GM21367 (cell line): ENCODE measurements around the gene KIRREL3.

Experiments used
- ATAC-seq: cut with Tn5 transposase; IDR thresholded peaks from one replicate; pipeline ENCODE4 v1.9.1; 2021; ENCODE audit not compliant: unreplicated experiment

Gene KIRREL3

GRCh38 chr11:126682590-126682989 is 318.0 kb downstream of the KIRREL3 start:
- no peak for ATAC-seq

DNA sequence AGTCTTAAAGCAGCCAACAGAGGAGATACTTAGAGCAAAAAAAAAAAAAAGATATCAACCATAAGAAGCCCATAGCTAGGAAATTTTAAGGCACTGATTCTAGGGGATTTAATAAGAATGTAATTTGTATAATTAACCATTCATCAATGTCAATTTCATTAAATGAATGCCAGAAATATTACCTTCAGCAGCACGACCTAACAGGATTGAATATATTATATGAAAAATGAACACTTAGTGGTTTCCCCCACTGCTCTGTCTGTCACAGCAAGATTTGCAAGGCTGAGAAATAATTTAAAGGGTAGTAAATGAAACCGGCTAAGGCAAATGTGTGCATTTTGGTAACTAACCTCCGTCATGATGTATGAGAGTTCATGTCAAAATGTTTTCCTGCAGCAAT is 319.9 kb downstream of the KIRREL3 start:
- no peak for ATAC-seq

DNA sequence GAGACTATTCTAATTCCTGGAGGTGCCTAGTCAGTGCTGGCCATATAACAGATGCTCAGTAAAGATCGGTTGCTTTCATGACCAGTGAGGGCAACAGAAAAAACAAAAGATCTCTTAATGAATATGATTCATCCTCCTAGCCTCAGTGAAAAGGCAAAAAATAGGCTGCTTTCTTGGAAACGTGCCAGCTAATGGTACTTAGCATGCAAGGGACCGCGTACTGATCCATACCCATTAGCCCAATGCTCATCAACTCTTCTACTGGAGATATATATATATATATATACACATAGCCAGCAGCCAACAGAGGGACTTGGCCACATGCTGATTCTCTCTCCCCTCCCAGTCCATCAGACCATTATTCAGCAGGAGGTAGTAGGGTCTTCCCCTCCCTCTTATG is 320.4 kb downstream of the KIRREL3 start:
- ATAC-seq: no peak

- ATAC-seq: no peak
Observed at GRCh38 chr11:126679033-126679432, 321.5 kb downstream of the KIRREL3 start.

DNA sequence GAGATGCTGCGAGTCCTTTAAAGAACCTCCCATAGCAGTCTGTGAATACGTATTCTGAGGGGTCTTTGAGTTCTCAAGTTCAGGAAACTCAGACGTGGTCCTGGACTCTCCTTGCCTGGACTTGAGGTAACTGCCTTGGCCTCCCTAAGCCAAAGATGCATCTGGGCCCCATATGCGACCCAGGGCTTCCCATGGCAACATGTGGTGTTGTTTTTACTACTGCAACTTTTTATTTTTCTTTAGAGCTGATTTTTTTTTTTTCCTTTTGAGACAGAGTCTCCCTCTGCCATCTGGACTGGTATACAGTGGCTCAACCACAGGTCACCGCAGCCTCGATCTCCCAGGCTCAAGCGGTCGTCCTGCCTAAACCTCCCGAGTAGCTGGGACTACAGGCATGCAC is 324.0 kb downstream of the KIRREL3 start:
- ATAC-seq: no peak

- no peak for ATAC-seq
Observed at GRCh38 chr11:126673319-126673718, 327.3 kb downstream of the KIRREL3 start.

DNA sequence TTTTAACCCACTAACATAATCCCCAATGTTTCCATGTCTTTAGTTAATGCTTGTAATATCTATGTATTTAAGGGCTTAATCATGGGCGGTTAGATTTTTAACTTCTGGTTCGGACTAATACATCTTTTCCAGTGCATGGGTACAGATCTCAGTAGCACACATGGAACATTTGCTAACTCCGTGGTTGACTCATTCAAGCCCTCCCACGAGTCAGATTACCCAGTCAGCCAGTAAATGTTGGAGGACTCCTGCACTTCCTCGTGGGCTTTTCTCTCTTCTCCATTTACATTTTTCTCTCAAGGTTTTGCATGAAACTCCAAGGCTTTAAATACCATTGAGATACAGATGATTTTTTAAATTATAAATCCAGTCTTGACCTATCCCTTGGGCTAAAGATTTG is 331.2 kb downstream of the KIRREL3 start:
- ATAC-seq: no peak

DNA sequence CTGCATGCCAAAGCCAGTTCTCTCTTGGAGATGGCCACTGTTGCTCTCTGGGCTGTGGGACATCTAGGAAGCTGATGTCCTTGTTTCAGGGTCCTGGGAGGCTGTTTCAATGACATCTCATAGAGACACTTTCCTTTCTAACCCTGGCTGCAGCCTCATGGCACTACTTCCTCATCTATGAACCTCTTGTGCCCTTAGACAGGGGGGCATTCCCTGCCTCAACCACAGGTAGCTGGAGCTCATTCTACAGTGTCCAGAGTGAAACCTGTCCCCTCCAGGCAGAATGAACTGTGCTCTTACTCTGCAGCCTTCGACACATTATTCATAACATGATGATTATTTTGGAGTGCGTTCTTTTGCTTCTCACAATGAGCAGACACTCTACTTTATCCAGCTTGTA is 335.9 kb downstream of the KIRREL3 start:
- no peak for ATAC-seq

GRCh38 chr11:126663749-126664592 is 336.6 kb downstream of the KIRREL3 start:
- ATAC-seq: no peak

GRCh38 chr11:126662035-126662790 is 338.4 kb downstream of the KIRREL3 start:
- ATAC-seq: no peak

GRCh38 chr11:126660761-126661425 is 339.7 kb downstream of the KIRREL3 start:
- no peak for ATAC-seq

GRCh38 chr11:126660321-126660720 is 340.2 kb downstream of the KIRREL3 start:
- ATAC-seq: no peak

GRCh38 chr11:126658306-126659056 is 342.1 kb downstream of the KIRREL3 start:
- no peak for ATAC-seq

- no peak for ATAC-seq
Observed at GRCh38 chr11:126655807-126656128, 344.8 kb downstream of the KIRREL3 start.

GRCh38 chr11:126654886-126655806 is 345.4 kb downstream of the KIRREL3 start:
- no peak for ATAC-seq

DNA sequence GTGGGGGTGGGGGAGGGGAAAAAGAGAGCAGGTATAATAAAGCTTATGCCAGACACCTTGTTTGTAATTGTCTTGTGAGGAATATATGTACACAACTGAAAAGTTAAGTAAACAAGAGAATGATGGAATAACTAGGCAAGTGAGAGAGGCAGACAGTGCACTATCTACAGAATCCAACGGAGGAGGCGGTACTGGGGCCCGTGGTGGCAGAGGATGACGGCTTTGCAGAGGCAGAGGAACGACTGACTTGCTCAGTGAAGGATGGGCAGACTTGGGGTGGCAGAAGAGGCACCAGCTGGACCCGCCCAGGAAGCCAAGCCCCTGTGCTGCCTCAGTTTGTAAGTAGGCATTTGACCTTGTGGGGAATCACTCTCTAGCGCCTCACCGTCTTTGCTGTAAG is 347.5 kb downstream of the KIRREL3 start:
- ATAC-seq: no peak

GRCh38 chr11:126647735-126648134 is 352.8 kb downstream of the KIRREL3 start:
- no peak for ATAC-seq

GRCh38 chr11:126646701-126647557 is 353.6 kb downstream of the KIRREL3 start:
- ATAC-seq: no peak

GRCh38 chr11:126645186-126645585 is 355.4 kb downstream of the KIRREL3 start:
- ATAC-seq: no peak
